G401.6 (cell line): Measurements from ENCODE around the gene RASSF10.

Experiments used
- FAIRE-seq: peaks from 2 replicates; lab custom pipeline; 2012; peaks lifted over from hg19 to GRCh38; lab: Jason Lieb, UNC

Gene RASSF10

GRCh38 chr11:12994476-12994875 lies 14.6 kb upstream of the RASSF10 start:
- no peak for FAIRE-seq

- no peak for FAIRE-seq
Measured at GRCh38 chr11:12995188-12995587, 13.9 kb upstream of the RASSF10 start.

GRCh38 chr11:12995823-12996222 lies 13.3 kb upstream of the RASSF10 start:
- no peak for FAIRE-seq

- no peak for FAIRE-seq
Measured at GRCh38 chr11:12997168-12997567, 11.9 kb upstream of the RASSF10 start.

GRCh38 chr11:12998336-12998735 lies 10.8 kb upstream of the RASSF10 start:
- FAIRE-seq: no peak

- FAIRE-seq: no peak
Measured at GRCh38 chr11:12999597-12999996, 9.5 kb upstream of the RASSF10 start.

- no peak for FAIRE-seq
Measured at GRCh38 chr11:13000116-13000515, 9.0 kb upstream of the RASSF10 start.

GRCh38 chr11:13000721-13001120 lies 8.4 kb upstream of the RASSF10 start:
- no peak for FAIRE-seq

GRCh38 chr11:13003736-13004493 lies 5.2 kb upstream of the RASSF10 start:
- no peak for FAIRE-seq

- FAIRE-seq: no peak
Measured at GRCh38 chr11:13007182-13008060, 1.7 kb upstream of the RASSF10 start.

- no peak for FAIRE-seq
Measured at GRCh38 chr11:13008061-13008435, 1.1 kb upstream of the RASSF10 start.

- no peak for FAIRE-seq
Measured at GRCh38 chr11:13009476-13009920, 382 bp downstream of the RASSF10 start.

- FAIRE-seq: no peak
Measured at GRCh38 chr11:13009921-13010748, 1.0 kb downstream of the RASSF10 start.

GRCh38 chr11:13010749-13011465 lies 1.8 kb downstream of the RASSF10 start:
- FAIRE-seq: no peak

GRCh38 chr11:13011466-13012055 lies 2.4 kb downstream of the RASSF10 start:
- FAIRE-seq: no peak

- FAIRE-seq: no peak
Measured at GRCh38 chr11:13012056-13012661, 3.0 kb downstream of the RASSF10 start.

- FAIRE-seq: no peak
Measured at GRCh38 chr11:13013054-13013488, 4.0 kb downstream of the RASSF10 start.

- no peak for FAIRE-seq
Measured at GRCh38 chr11:13015753-13016152, 6.6 kb downstream of the RASSF10 start.

- no peak for FAIRE-seq
Measured at GRCh38 chr11:13016415-13016814, 7.3 kb downstream of the RASSF10 start.

- FAIRE-seq: no peak
Measured at GRCh38 chr11:13019313-13019712, 10.2 kb downstream of the RASSF10 start.

- FAIRE-seq: no peak
Measured at GRCh38 chr11:13023423-13023822, 14.3 kb downstream of the RASSF10 start.
